HepG2 (cell line): ENCODE measurements around the gene LDAH. TPM values are rescaled to one million over a fixed set of nuclear protein-coding genes. Genes with fewer than 3 reads are reported as not detected.

Experiments used
- FOXA1 ChIP-seq, 2 experiments: fragments of 450-650 bp in 1 of 2; sonication (generic) in 1 of 2; formaldehyde crosslinking in 1 of 2; IDR thresholded peaks; 2 replicates each; pipeline versions ENCODE4 v1.4.0 to v1.6.1; 2016 to 2020; ENCODE audit warnings: missing genetic modification reagents in 1 of 2
- HBP1 ChIP-seq: IDR thresholded peaks from 2 replicates; pipeline ENCODE4 v1.6.1; 2016; ENCODE audit warnings: low read depth, control low read depth
- HDAC2 ChIP-seq: sonication (generic); formaldehyde crosslinking; IDR thresholded peaks from 2 replicates; pipeline ENCODE4 v1.4.0; 2020; ENCODE audit warnings: missing genetic modification reagents
- HOXA7 ChIP-seq: sonication (generic); formaldehyde crosslinking; IDR thresholded peaks from 2 replicates; pipeline ENCODE4 v1.8.1; 2022; ENCODE audit warnings: mild to moderate bottlenecking, missing genetic modification reagents, moderate library complexity
- IKZF1 ChIP-seq: fragments of 450-650 bp; IDR thresholded peaks from 2 replicates; pipeline ENCODE4 v1.7.1; 2016
- KDM1A ChIP-seq: IDR thresholded peaks from 2 replicates; pipeline ENCODE4 v1.6.1; 2016; ENCODE audit warnings: missing compliant biosample characterization
- MLXIP ChIP-seq: sonication (generic); formaldehyde crosslinking; IDR thresholded peaks from 2 replicates; pipeline ENCODE4 v1.9.0; 2021; ENCODE audit warnings: missing genetic modification reagents, borderline replicate concordance
- MZF1 ChIP-seq: sonication (generic); formaldehyde crosslinking; IDR thresholded peaks from 2 replicates; pipeline ENCODE4 v1.8.1; 2023; ENCODE audit warnings: mild to moderate bottlenecking, missing genetic modification reagents, borderline replicate concordance
- NONO ChIP-seq, 2 experiments: fragments of 450-650 bp in 1 of 2; sonication (generic) in 1 of 2; formaldehyde crosslinking in 1 of 2; IDR thresholded peaks in 1 of 2; conservative IDR thresholded peaks in 1 of 2; 2 replicates each; pipeline versions ENCODE4 v1.6.1 to v1.8.0; 2017 to 2022; ENCODE audit warnings: mild to moderate bottlenecking in 1 of 2, missing genetic modification reagents in 1 of 2, moderate library complexity in 1 of 2
- NPAS2 ChIP-seq: sonication (generic); formaldehyde crosslinking; IDR thresholded peaks from 2 replicates; pipeline ENCODE4 v1.8.0; 2022; ENCODE audit warnings: mild to moderate bottlenecking, missing genetic modification reagents, borderline replicate concordance
- RAD51 ChIP-seq: fragments of 450-650 bp; IDR thresholded peaks from 2 replicates; pipeline ENCODE4 v1.6.1; 2016; ENCODE audit warnings: borderline replicate concordance
- SRY ChIP-seq: sonication (generic); formaldehyde crosslinking; IDR thresholded peaks from 2 replicates; pipeline ENCODE4 v1.8.0; 2022; ENCODE audit warnings: mild to moderate bottlenecking, missing genetic modification reagents
- STAT6 ChIP-seq: sonication (generic); formaldehyde crosslinking; IDR thresholded peaks from 2 replicates; pipeline ENCODE4 v1.4.0; 2020; ENCODE audit warnings: missing genetic modification reagents, mild to moderate bottlenecking, borderline replicate concordance
- THAP7 ChIP-seq: sonication (generic); formaldehyde crosslinking; IDR thresholded peaks from 2 replicates; pipeline ENCODE4 v1.8.1; 2023; ENCODE audit warnings: mild to moderate bottlenecking, missing genetic modification reagents
- ZBTB37 ChIP-seq: sonication (generic); formaldehyde crosslinking; IDR thresholded peaks from 2 replicates; pipeline ENCODE4 v1.4.0; 2020; ENCODE audit warnings: mild to moderate bottlenecking, missing genetic modification reagents
- ZNF501 ChIP-seq: sonication (generic); formaldehyde crosslinking; IDR thresholded peaks from 2 replicates; pipeline ENCODE4 v1.5.1; 2020; ENCODE audit warnings: mild to moderate bottlenecking, moderate library complexity, missing genetic modification reagents
- ZNF768 ChIP-seq: sonication (generic); formaldehyde crosslinking; IDR thresholded peaks from 2 replicates; pipeline ENCODE4 v1.4.0; 2020; ENCODE audit warnings: missing genetic modification reagents
- polyA plus RNA-seq, 8 experiments: library from polyadenylated mRNA; depleted of rRNA in 3 of 8; stranded (reverse) in 7 of 8; unstranded in 1 of 8; fragments of >200 nt; fragmentation: Illumina TruSeq in 4 of 8; extraction: Trizol in 4 of 8; gene quantifications; 2 replicates each; pipeline versions ENCODE4 v1.2.1 to v1.2.3, GENCODE V29; 2011 to 2016; ENCODE audit warnings: low read depth in 4 of 8, missing spikeins in 1 of 8, mixed read lengths in 1 of 8; ENCODE audit not compliant: insufficient read depth in 1 of 8
- total RNA-seq, 5 experiments: library from RNA; depleted of rRNA; stranded (reverse); fragments of >200 nt; fragmentation: Illumina TruSeq; extraction: Trizol; gene quantifications; 2 replicates each; pipeline ENCODE4 v1.2.3, GENCODE V29; 2016; ENCODE audit warnings: low read depth in 1 of 5

Gene LDAH
- total and polyA plus RNA-seq, 2 of the 13 experiments (the other 11 are each of a cell fraction or from before 2014, with no cell fraction given), result 28.8 to 46.2 TPM

- no peak for TF ChIP-seq THAP7 (CRISPR knock-in tag)
- TF ChIP-seq IKZF1, result no peak
- no peak for TF ChIP-seq MZF1
- TF ChIP-seq ZNF501 (CRISPR knock-in tag), result peak; percentile 63
- TF ChIP-seq NONO (IDR thresholded peaks at IDR 0.05), result no peak
- no peak for TF ChIP-seq NONO (CRISPR knock-in tag; conservative IDR thresholded peaks at IDR 0.05)
- TF ChIP-seq NPAS2 (CRISPR knock-in tag), result no peak
- no peak for TF ChIP-seq ZBTB37
- no peak for TF ChIP-seq HOXA7 (CRISPR knock-in tag)
- TF ChIP-seq KDM1A (CRISPR knock-in tag), result no peak
- TF ChIP-seq HBP1 (CRISPR knock-in tag), result 0 out of 2 replicates have a peak, but pooled peaks have one; percentile 37
- TF ChIP-seq ZNF768, result 0 out of 2 replicates have a peak, but pooled peaks have one; percentile 38
- TF ChIP-seq SRY (CRISPR knock-in tag), result peak; percentile 52; the same call in 1 of the 2 replicates
- TF ChIP-seq FOXA1 (IDR thresholded peaks at IDR 0.05), result no peak
- TF ChIP-seq FOXA1 (CRISPR knock-in tag; IDR thresholded peaks at IDR 0.05), result no peak
- TF ChIP-seq MLXIP, result no peak
- TF ChIP-seq RAD51, result no peak
- no peak for TF ChIP-seq STAT6 (CRISPR knock-in tag)
- no peak for TF ChIP-seq HDAC2 (CRISPR knock-in tag)
These were observed 180.6 kb downstream of the LDAH start (continued) for GRCh38 chr2:20642055-20642971.
